ENCODE results near the gene CTTN. TPM values are rescaled to one million over a fixed set of nuclear protein-coding genes. Genes with fewer than 3 reads are reported as not detected.
"Not testable (repeated sequence)": the region's sequence is repeated elsewhere in the genome, so short reads cannot be mapped to it uniquely, and the experiment has no call there.

The CTTN gene
- total RNA-seq, 2 experiments from 2014 or later = 5.0 to 9.3 TPM

DNA sequence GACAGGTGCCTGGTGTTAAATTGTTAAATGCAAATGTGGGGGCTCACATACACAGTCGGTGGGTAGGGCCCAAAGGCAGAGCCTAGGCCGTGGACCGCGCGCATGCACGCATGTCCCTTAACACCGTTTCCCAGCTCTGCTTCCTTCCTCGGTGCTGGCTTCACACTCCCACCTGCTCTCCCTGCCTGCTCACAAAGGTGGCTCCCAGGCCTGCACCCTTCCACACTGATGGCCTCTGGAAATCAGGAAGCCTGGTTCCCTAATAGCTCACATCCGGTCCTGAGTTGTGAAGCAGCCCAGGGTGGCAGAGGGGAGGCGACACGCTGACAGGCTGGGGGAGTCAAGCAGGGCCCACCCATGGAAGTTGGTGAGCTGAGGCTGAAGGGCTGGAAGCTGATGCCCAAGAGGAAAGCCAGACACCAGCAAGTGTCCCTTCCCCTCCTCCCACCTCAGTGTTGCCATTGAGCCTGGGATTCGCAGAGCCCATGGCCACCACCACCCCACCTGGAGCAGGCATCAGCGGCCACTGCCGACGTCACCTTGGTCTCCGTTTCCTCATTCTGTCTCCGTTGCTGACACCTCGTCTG lies 13.7 kb upstream of the CTTN start:
- ChIA-PET POLR2A (no interaction called here), CTCF (ENCODE audit: unreplicated experiment) (no interaction called here)
- Histone ChIP-seq H3K36me3 (ENCODE audit: insufficient read depth, low read length) (peaks cover 24% of the 10 kb centered on the region; the same call in 1 of the 2 replicates), H3K4me3 (ENCODE audit: low read depth, low read length, poor library complexity, severe bottlenecking) (no peak overlapping the region), H4K20me1 (ENCODE audit: insufficient read depth, low read length) (no peaks in the 10 kb centered on the region), H2AFZ (ENCODE audit: low read length) (no peak overlapping the region), H3K27ac (ENCODE audit: low read depth, low read length, poor library complexity, severe bottlenecking) (no peak overlapping the region), H3K79me2 (ENCODE audit: insufficient read depth, low read depth, low read length) (no peaks in the 10 kb centered on the region), H3K4me2 (ENCODE audit: low read length) (no peak overlapping the region), H3K4me1 (ENCODE audit: insufficient read depth, low read length, poor library complexity, severe bottlenecking) (no peaks in the 10 kb centered on the region), H3K9me2 (ENCODE audit: insufficient read depth, low read length) (no peaks in the 10 kb centered on the region), H3K9me3 (ENCODE audit: low read length) (no peaks in the 10 kb centered on the region)
- no TSS peak for BruUV-seq (replicated peaks)
- no peak for DNase-seq (ENCODE audit: low spot score)
- intact Hi-C loops (cut with micrococcal nuclease; ENCODE audit: unreplicated experiment) = no loop called here
- TF ChIP-seq EZH2phosphoT487 (IDR thresholded peaks at IDR 0.05; ENCODE audit: borderline replicate concordance, low read depth, low read length) = no peak
- TF ChIP-seq, protein P1, sequence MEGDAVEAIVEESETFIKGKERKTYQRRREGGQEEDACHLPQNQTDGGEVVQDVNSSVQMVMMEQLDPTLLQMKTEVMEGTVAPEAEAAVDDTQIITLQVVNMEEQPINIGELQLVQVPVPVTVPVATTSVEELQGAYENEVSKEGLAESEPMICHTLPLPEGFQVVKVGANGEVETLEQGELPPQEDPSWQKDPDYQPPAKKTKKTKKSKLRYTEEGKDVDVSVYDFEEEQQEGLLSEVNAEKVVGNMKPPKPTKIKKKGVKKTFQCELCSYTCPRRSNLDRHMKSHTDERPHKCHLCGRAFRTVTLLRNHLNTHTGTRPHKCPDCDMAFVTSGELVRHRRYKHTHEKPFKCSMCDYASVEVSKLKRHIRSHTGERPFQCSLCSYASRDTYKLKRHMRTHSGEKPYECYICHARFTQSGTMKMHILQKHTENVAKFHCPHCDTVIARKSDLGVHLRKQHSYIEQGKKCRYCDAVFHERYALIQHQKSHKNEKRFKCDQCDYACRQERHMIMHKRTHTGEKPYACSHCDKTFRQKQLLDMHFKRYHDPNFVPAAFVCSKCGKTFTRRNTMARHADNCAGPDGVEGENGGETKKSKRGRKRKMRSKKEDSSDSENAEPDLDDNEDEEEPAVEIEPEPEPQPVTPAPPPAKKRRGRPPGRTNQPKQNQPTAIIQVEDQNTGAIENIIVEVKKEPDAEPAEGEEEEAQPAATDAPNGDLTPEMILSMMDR (conservative IDR thresholded peaks at IDR 0.05; ENCODE audit: low read length) = no peak

DNA sequence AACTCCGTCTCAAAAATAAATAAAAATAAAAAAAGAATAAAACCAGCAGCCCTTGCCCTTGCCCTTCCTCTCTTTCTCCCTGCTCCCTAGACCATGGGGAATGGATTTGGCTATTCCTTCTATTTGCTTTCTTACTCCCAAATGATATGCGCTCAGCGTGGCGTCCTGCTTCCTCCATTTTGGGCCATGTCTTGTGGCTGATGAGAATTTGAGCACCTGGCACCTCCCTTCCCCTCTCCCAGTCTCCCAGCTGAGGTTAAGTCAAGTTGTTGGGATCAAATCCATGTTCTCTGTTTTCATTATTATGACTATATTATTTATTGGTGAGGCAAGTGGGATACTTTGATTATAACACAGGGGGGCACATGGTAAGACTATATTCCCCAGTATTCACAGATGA lies 10.8 kb upstream of the CTTN start:
- ChIA-PET POLR2A (no interaction called here), CTCF (ENCODE audit: unreplicated experiment) (no interaction called here)
- peaks cover 13% of the 10 kb centered on the region; the same call in 1 of the 2 replicates for H3K36me3 ChIP-seq (ENCODE audit: insufficient read depth, low read length)
- no peak overlapping the region for H3K27ac ChIP-seq (ENCODE audit: low read depth, low read length, poor library complexity, severe bottlenecking)
- intact Hi-C loops (cut with micrococcal nuclease; ENCODE audit: unreplicated experiment) = no loop called here
- H3K4me2 ChIP-seq (ENCODE audit: low read length) = no peak overlapping the region
- TF ChIP-seq, protein P1 (conservative IDR thresholded peaks at IDR 0.05; ENCODE audit: low read length) = no peak
- TF ChIP-seq EZH2phosphoT487 (IDR thresholded peaks at IDR 0.05; ENCODE audit: borderline replicate concordance, low read depth, low read length) = no peak
- no peaks in the 10 kb centered on the region for H4K20me1 ChIP-seq (ENCODE audit: insufficient read depth, low read length)
- H3K4me1 ChIP-seq (ENCODE audit: insufficient read depth, low read length, poor library complexity, severe bottlenecking) = no peaks in the 10 kb centered on the region
- no TSS peak for BruUV-seq (replicated peaks)
- no peaks in the 10 kb centered on the region for H3K79me2 ChIP-seq (ENCODE audit: insufficient read depth, low read depth, low read length)
- no peaks in the 10 kb centered on the region for H3K9me3 ChIP-seq (ENCODE audit: low read length)
- H3K4me3 ChIP-seq (ENCODE audit: low read depth, low read length, poor library complexity, severe bottlenecking) = no peak overlapping the region
- H2AFZ ChIP-seq (ENCODE audit: low read length) = no peak overlapping the region
- H3K9me2 ChIP-seq (ENCODE audit: insufficient read depth, low read length) = no peaks in the 10 kb centered on the region
- DNase-seq (ENCODE audit: low spot score) = no peak

DNA sequence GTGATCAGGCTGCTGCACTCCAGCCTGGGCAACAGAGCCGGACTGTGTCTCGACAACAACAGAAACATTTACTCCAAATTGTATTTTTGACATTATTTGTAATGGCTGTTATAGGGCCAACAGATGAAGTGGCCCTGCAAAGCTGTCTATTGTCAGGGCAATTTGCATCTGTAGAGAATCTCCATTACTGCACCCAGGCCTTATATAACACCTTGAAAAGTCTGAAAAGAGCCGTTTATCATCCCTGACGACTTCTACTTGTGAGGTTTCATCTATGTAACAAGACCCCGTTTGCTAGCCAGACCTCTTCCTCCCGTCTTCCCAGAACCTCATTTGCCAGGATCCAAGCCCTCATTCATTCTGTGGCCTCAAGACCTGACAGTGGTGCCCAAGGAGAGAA lies 9.1 kb upstream of the CTTN start:
- ChIA-PET POLR2A (interaction anchor here (0.7 kb wide), 1 partner anchor 523 kb away, joined by 3 read pairs; no protein-coding TSS in a partner anchor), CTCF (ENCODE audit: unreplicated experiment) (no interaction called here)
- no peak overlapping the region for H3K4me2 ChIP-seq (ENCODE audit: low read length)
- no peaks in the 10 kb centered on the region for H3K9me3 ChIP-seq (ENCODE audit: low read length)
- no peak for DNase-seq (ENCODE audit: low spot score)
- H3K4me1 ChIP-seq (ENCODE audit: insufficient read depth, low read length, poor library complexity, severe bottlenecking) = no peaks in the 10 kb centered on the region
- no TSS peak for BruUV-seq (replicated peaks)
- H3K4me3 ChIP-seq (ENCODE audit: low read depth, low read length, poor library complexity, severe bottlenecking) = no peak overlapping the region
- no peaks in the 10 kb centered on the region for H3K79me2 ChIP-seq (ENCODE audit: insufficient read depth, low read depth, low read length)
- no peak overlapping the region for H2AFZ ChIP-seq (ENCODE audit: low read length)
- TF ChIP-seq EZH2phosphoT487 (IDR thresholded peaks at IDR 0.05; ENCODE audit: borderline replicate concordance, low read depth, low read length) = no peak
- TF ChIP-seq, protein P1 (conservative IDR thresholded peaks at IDR 0.05; ENCODE audit: low read length) = no peak
- H4K20me1 ChIP-seq (ENCODE audit: insufficient read depth, low read length) = no peaks in the 10 kb centered on the region; the same call in 1 of the 2 replicates
- intact Hi-C loops (cut with micrococcal nuclease; ENCODE audit: unreplicated experiment) = no loop called here
- 0 out of 2 replicates have a peak, but pooled peaks cover 3% of the 10 kb centered on the region for H3K36me3 ChIP-seq (ENCODE audit: insufficient read depth, low read length)
- no peaks in the 10 kb centered on the region for H3K9me2 ChIP-seq (ENCODE audit: insufficient read depth, low read length)
- H3K27ac ChIP-seq (ENCODE audit: low read depth, low read length, poor library complexity, severe bottlenecking) = no peak overlapping the region

DNA sequence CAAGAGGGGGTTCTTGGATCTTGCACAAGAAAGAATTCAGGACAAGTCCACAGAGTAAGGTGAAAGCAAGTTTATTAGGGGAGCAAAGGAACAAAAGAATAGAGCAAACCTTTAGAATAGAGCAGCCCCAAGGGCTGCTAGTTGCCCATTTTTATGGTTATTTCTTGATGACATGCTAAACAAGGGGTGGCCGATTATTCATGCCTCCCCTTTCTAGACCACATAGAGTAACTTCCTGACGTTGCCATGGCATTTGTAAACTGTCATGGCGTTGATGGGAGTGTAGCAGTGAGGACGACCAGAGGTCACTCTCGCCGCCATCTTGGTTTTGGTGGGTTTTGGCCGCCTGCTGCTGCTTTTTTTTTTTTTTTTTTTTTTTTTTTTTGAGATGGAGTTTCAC lies 7.4 kb upstream of the CTTN start:
- H4K20me1 ChIP-seq (ENCODE audit: insufficient read depth, low read length); intact Hi-C loops (cut with micrococcal nuclease; ENCODE audit: unreplicated experiment); H3K36me3 ChIP-seq (ENCODE audit: insufficient read depth, low read length): not testable (repeated sequence)

More for the DNA sequence above, 7.4 kb upstream of the CTTN start:
- H3K9me2 ChIP-seq (ENCODE audit: insufficient read depth, low read length); H3K4me2 ChIP-seq (ENCODE audit: low read length); BruUV-seq (replicated peaks); H3K79me2 ChIP-seq (ENCODE audit: insufficient read depth, low read depth, low read length); H3K9me3 ChIP-seq (ENCODE audit: low read length); DNase-seq (ENCODE audit: low spot score); H3K4me3 ChIP-seq (ENCODE audit: low read depth, low read length, poor library complexity, severe bottlenecking); H2AFZ ChIP-seq (ENCODE audit: low read length); CTCF ChIA-PET (ENCODE audit: unreplicated experiment); H3K27ac ChIP-seq (ENCODE audit: low read depth, low read length, poor library complexity, severe bottlenecking); H3K4me1 ChIP-seq (ENCODE audit: insufficient read depth, low read length, poor library complexity, severe bottlenecking): not testable (repeated sequence)
- POLR2A ChIA-PET = interaction anchor here (0.6 kb wide), 1 partner anchor 25 kb away, joined by 3 read pairs; no protein-coding TSS in a partner anchor
